ENCODE measurements around the gene ESYT2. TPM values are rescaled to one million over a fixed set of nuclear protein-coding genes. Genes with fewer than 3 reads are reported as not detected.
"Not testable (repeated sequence)": the region's sequence is repeated elsewhere in the genome, so short reads cannot be mapped to it uniquely, and the experiment has no call there.

The ESYT2 gene
- total RNA-seq, 1 experiment from 2014 or later, result 162 TPM

DNA sequence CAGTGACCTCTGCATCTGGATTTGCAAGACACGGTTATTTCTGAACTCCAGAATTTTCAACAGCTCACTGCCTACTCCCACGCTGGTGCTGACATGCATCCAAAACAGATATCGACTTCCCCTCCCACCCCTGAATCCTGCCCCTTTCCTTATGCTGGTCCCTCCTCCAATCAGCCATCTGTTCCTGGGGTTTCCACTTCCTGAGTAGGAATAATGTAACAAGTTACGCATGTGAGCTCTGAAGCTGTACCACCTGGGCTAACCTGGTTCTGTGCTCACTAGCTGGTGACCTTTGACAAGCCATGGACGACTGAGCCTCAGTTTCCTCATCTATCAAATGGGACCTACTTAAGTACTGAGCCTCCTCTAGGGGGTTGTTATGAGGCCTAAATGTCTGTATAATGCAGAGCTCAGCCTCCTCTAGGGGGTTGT, 123.0 kb downstream of the ESYT2 start:
- intact Hi-C loops (cut with micrococcal nuclease; ENCODE audit: unreplicated experiment), result no loop called here
- Histone ChIP-seq H3K27me3 (ENCODE audit: insufficient read depth, low read depth) (no peaks in the 10 kb centered on the region), H3K79me2 (ENCODE audit: low read depth) (peaks cover 41% of the 10 kb centered on the region), H3F3A (ENCODE audit: insufficient read depth, low read depth) (peaks cover 20% of the 10 kb centered on the region), H3K4me3 (peak overlapping the region; percentile 70; the same call in 1 of the 2 replicates), H2AFZ (no peak overlapping the region), H3K27ac (no peak overlapping the region), H3K9me2 (ENCODE audit: insufficient read depth) (no peaks in the 10 kb centered on the region), H3K4me2 (peak overlapping the region; percentile 78), H3K4me1 (replicated peaks; ENCODE audit: insufficient read depth) (peaks cover 45% of the 10 kb centered on the region), H3K36me3 (ENCODE audit: low read depth) (peaks cover 13% of the 10 kb centered on the region; the same call in 1 of the 2 replicates), H3K9me3 (ENCODE audit: insufficient read depth, low read depth) (no peaks in the 10 kb centered on the region), H4K20me1 (ENCODE audit: insufficient read depth) (no peaks in the 10 kb centered on the region)
- no TSS peak for BruUV-seq (replicated peaks)
- DNase-seq, result no peak
- TF ChIP-seq EZH2 (IDR thresholded peaks at IDR 0.05; ENCODE audit: low read depth), result no peak
- TF ChIP-seq, protein P1, sequence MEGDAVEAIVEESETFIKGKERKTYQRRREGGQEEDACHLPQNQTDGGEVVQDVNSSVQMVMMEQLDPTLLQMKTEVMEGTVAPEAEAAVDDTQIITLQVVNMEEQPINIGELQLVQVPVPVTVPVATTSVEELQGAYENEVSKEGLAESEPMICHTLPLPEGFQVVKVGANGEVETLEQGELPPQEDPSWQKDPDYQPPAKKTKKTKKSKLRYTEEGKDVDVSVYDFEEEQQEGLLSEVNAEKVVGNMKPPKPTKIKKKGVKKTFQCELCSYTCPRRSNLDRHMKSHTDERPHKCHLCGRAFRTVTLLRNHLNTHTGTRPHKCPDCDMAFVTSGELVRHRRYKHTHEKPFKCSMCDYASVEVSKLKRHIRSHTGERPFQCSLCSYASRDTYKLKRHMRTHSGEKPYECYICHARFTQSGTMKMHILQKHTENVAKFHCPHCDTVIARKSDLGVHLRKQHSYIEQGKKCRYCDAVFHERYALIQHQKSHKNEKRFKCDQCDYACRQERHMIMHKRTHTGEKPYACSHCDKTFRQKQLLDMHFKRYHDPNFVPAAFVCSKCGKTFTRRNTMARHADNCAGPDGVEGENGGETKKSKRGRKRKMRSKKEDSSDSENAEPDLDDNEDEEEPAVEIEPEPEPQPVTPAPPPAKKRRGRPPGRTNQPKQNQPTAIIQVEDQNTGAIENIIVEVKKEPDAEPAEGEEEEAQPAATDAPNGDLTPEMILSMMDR (conservative IDR thresholded peaks at IDR 0.05), result no peak
- ChIA-PET CTCF (no interaction called here), POLR2A (ENCODE audit: unreplicated experiment) (no interaction called here)

DNA sequence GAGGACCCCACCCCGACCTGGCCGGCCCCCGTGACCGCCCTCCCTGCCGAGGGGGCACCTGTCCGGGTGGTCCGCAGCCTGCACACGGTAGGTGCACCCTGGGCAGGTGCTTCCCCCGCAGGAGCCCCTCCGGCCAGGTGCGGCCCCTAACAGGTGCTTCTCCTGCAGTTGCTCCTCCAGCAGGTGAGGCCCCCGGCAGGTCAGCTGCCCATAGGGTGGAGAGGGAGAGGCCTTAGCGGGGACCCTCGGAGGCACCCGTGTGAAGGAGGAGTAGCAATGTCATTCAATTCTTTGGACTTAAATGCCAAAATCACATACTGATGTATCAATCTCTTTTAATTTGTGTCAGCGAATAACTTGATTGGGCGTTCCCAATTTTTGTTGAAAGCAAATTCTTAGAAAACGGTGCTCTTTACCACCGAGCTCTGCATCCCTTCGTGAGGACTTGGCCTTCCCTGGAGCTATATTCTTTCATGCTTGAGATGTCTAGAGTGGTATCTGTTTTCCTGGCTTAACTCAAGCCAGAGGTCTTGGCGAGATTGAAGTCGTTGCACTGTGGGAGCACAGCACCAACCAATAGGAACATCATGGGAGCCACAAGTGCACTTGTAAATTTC, 124.0 kb downstream of the ESYT2 start:
- Histone ChIP-seq H3K36me3 (ENCODE audit: low read depth) (peaks cover 19% of the 10 kb centered on the region; the same call in 1 of the 2 replicates), H3K9me3 (ENCODE audit: insufficient read depth, low read depth) (no peaks in the 10 kb centered on the region), H3F3A (ENCODE audit: insufficient read depth, low read depth) (peaks cover 14% of the 10 kb centered on the region), H3K27ac (peak overlapping the region; percentile 50), H3K4me1 (replicated peaks; ENCODE audit: insufficient read depth) (peaks cover 37% of the 10 kb centered on the region), H3K4me3 (peak overlapping the region; percentile 70), H3K79me2 (ENCODE audit: low read depth) (peaks cover 50% of the 10 kb centered on the region), H2AFZ (peak overlapping the region; percentile 75), H4K20me1 (ENCODE audit: insufficient read depth) (no peaks in the 10 kb centered on the region), H3K4me2 (peak overlapping the region; percentile 78), H3K9me2 (ENCODE audit: insufficient read depth) (no peaks in the 10 kb centered on the region), H3K27me3 (ENCODE audit: insufficient read depth, low read depth) (no peaks in the 10 kb centered on the region)
- no peak for DNase-seq
- BruUV-seq (replicated peaks), result TSS peak; percentile 71
- ChIA-PET POLR2A (ENCODE audit: unreplicated experiment) (interaction anchor here (0.5 to 0.9 kb wide), 5 partner anchors 11 to 383 kb away, joined by 3 to 13 read pairs (median 5); no protein-coding TSS in a partner anchor), CTCF (interaction anchor here (1.2 kb wide), 1 partner anchor 272 kb away, joined by 5 read pairs; no protein-coding TSS in a partner anchor)
- intact Hi-C loops (cut with micrococcal nuclease; ENCODE audit: unreplicated experiment), result loop anchor here (2.0 kb wide), 1 partner anchor 151 kb away; the partner anchor contains the start of gene DYNC2I1
- TF ChIP-seq, protein P1 (conservative IDR thresholded peaks at IDR 0.05), result no peak; the same call in 1 of the 2 replicates
- TF ChIP-seq EZH2 (IDR thresholded peaks at IDR 0.05; ENCODE audit: low read depth), result no peak

DNA sequence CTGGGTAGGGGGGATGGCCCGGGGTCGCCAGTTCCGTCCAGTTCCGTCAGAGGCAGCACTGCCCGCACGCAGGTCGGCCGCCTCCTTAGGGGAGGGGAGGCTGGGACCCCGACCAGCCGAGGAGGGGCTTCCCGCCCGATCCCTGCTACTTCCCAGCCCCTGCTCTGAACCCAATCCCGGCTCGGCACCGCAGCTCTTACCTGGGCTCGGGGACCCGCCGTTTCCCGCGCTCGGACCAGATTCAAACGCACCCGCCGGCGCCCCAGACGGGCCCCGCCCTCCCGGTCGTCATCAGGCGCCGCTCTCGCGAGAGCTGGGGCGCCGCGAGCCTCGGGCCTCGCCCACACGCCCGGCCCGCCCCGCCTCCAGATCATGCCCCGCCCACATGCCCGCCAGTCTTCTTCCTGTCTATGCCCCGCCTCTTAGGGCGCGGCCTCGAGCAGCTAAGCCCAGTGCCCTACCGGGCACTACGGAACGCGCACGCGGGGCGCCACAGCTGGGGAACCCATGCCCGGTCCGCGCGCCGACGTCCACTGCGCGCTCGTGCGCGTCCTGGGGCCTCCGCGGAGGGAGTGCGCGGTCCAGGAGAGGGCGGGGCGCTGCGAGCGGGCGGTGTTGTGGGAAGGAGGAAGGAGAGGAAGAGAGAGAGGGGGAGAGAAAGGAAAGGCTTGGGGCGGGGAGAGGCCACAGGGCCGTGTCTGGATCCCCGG, 124.6 kb downstream of the ESYT2 start, which contains the start of gene NCAPG2:
TSS of gene NCAPG2 (minus strand) at position 281 of the 710 bp plus-strand sequence. CDS start 2,905 bp downstream, outside the sequence.
- intact Hi-C loops (cut with micrococcal nuclease; ENCODE audit: unreplicated experiment), result loop anchor here (1.0 to 5.0 kb wide), 6 partner anchors 36 to 273 kb away; partner anchors contain the start of genes DYNC2I1 and ESYT2
- Histone ChIP-seq H4K20me1 (ENCODE audit: insufficient read depth) (no peaks in the 10 kb centered on the region), H3K36me3 (ENCODE audit: low read depth) (peaks cover 19% of the 10 kb centered on the region; the same call in 1 of the 2 replicates), H3K27ac (peak within 1 kb of the TSS; percentile 50), H3K79me2 (ENCODE audit: low read depth) (peaks cover 55% of the 10 kb centered on the region), H3K4me1 (replicated peaks; ENCODE audit: insufficient read depth) (peaks cover 31% of the 10 kb centered on the region), H3K9me3 (ENCODE audit: insufficient read depth, low read depth) (no peaks in the 10 kb centered on the region), H3F3A (ENCODE audit: insufficient read depth, low read depth) (peaks cover 9% of the 10 kb centered on the region; the same call in 1 of the 2 replicates), H3K4me2 (peak within 1 kb of the TSS; percentile 78), H3K4me3 (peak within 1 kb of the TSS; percentile 70), H2AFZ (peak within 1 kb of the TSS; percentile 92), H3K27me3 (ENCODE audit: insufficient read depth, low read depth) (no peaks in the 10 kb centered on the region), H3K9me2 (ENCODE audit: insufficient read depth) (no peaks in the 10 kb centered on the region)
- BruUV-seq (replicated peaks), result no TSS peak
- CTCF ChIA-PET, result interaction anchor here (1.2 kb wide), 1 partner anchor 273 kb away, joined by 5 read pairs; no protein-coding TSS in a partner anchor
- peak; percentile 97 to 99 for DNase-seq
- POLR2A ChIA-PET (ENCODE audit: unreplicated experiment), result interaction anchor here (0.5 to 0.9 kb wide), 10 partner anchors 11 to 384 kb away, joined by 3 to 13 read pairs (median 5); no protein-coding TSS in a partner anchor
- TF ChIP-seq EZH2 (IDR thresholded peaks at IDR 0.05; ENCODE audit: low read depth), result no peak
- TF ChIP-seq, protein P1 (conservative IDR thresholded peaks at IDR 0.05), result no peak

DNA sequence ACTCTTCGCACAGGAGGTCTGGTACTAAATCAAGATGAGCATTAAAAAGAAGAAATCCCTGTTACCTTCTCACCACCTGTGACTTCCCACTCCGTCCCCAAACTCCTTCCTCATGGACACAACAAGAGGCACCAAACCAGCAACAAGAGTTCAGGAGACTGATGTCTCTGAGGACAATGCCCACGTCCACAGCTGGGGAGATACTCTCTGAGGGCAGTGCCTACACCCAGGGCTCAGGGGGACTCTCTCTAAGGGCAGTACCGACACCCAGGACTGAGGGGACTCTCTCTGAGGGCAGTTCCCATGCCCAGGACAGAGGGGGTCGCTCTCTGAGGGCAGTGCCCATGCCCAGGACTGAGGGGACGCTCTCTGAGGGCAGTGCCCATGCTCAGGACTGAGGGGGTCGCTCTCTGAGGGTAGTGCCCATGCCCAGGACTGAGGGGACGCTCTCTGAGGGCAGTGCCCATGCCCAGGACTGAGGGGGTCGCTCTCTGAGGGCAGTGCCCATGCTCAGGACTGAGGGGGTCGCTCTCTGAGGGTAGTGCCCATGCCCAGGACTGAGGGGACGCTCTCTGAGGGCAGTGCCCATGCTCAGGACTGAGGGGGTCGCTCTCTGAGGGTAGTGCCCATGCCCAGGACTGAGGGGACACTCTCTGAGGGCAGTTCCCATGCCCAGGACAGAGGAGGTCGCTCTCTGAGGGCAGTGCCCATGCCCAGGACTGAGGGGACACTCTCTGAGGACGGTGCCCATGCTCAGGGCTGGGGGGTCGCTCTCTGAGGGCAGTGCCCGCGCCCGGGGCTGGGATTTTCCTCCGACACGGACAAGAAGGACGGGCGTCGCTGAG, 125.4 kb downstream of the ESYT2 start:
- H2AFZ ChIP-seq, result peak overlapping the region; percentile 92
- peak overlapping the region; percentile 27; the same call in 1 of the 2 replicates for H3K27ac ChIP-seq
- peaks cover 19% of the 10 kb centered on the region; the same call in 1 of the 2 replicates for H3K36me3 ChIP-seq (ENCODE audit: low read depth)
- ChIA-PET CTCF (interaction anchor here (1.2 kb wide), 1 partner anchor 273 kb away, joined by 5 read pairs; no protein-coding TSS in a partner anchor), POLR2A (ENCODE audit: unreplicated experiment) (interaction anchor here (0.5 to 0.8 kb wide), 6 partner anchors 15 to 203 kb away, joined by 3 to 12 read pairs (median 4); no protein-coding TSS in a partner anchor)
- BruUV-seq (replicated peaks), result TSS peak; percentile 36
- not testable (repeated sequence) for H3F3A ChIP-seq (ENCODE audit: insufficient read depth, low read depth); DNase-seq; H4K20me1 ChIP-seq (ENCODE audit: insufficient read depth); H3K27me3 ChIP-seq (ENCODE audit: insufficient read depth, low read depth); H3K9me2 ChIP-seq (ENCODE audit: insufficient read depth); H3K9me3 ChIP-seq (ENCODE audit: insufficient read depth, low read depth)
- H3K4me2 ChIP-seq, result peak overlapping the region; percentile 73
- H3K79me2 ChIP-seq (ENCODE audit: low read depth), result peaks cover 62% of the 10 kb centered on the region
- peaks cover 23% of the 10 kb centered on the region for H3K4me1 ChIP-seq (replicated peaks; ENCODE audit: insufficient read depth)
- H3K4me3 ChIP-seq, result peak overlapping the region; percentile 70
- intact Hi-C loops (cut with micrococcal nuclease; ENCODE audit: unreplicated experiment), result loop anchor here (1.0 to 5.0 kb wide), 6 partner anchors 36 to 273 kb away; partner anchors contain the start of genes DYNC2I1 and ESYT2
